ENCODE measurements around the gene MERTK. TPM values are rescaled to one million over a fixed set of nuclear protein-coding genes. Genes with fewer than 3 reads are reported as not detected.

Gene MERTK
- total and polyA plus RNA-seq, 11 donors = 1.9 to 15.2 (median 4.7) TPM

GRCh38 chr2:111990375-111990774, 92.0 kb downstream of the MERTK start:
- Histone ChIP-seq H3K4me1 (peaks cover 0 to 6% (median 0%) of the 10 kb centered on the region in 12 donors), H3K9me3 (no peaks in the 10 kb centered on the region), H3K4me3 (no peak overlapping the region), H3K36me3 (peaks cover 0 to 60% (median 35%) of the 10 kb centered on the region in 9 donors), H3K27me3 (no peaks in the 10 kb centered on the region), H3K27ac (no peak overlapping the region)
- ATAC-seq (no peak), DNase-seq (no peak)
- no peak for TF ChIP-seq POLR2A (IDR thresholded peaks at IDR 0.05)
- TF ChIP-seq, protein P1, sequence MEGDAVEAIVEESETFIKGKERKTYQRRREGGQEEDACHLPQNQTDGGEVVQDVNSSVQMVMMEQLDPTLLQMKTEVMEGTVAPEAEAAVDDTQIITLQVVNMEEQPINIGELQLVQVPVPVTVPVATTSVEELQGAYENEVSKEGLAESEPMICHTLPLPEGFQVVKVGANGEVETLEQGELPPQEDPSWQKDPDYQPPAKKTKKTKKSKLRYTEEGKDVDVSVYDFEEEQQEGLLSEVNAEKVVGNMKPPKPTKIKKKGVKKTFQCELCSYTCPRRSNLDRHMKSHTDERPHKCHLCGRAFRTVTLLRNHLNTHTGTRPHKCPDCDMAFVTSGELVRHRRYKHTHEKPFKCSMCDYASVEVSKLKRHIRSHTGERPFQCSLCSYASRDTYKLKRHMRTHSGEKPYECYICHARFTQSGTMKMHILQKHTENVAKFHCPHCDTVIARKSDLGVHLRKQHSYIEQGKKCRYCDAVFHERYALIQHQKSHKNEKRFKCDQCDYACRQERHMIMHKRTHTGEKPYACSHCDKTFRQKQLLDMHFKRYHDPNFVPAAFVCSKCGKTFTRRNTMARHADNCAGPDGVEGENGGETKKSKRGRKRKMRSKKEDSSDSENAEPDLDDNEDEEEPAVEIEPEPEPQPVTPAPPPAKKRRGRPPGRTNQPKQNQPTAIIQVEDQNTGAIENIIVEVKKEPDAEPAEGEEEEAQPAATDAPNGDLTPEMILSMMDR (IDR thresholded peaks at IDR 0.05) = no peak
- 76 to 94% (median 93%) methylated on average over 3 of the region's 3 CpGs for WGBS, 4 donors
- intact Hi-C loops (cut with DNase I) = no loop called here

GRCh38 chr2:111990856-111991255, 92.4 kb downstream of the MERTK start:
- 92 to 98% (median 95%) methylated on average over 7 of the region's 7 CpGs for WGBS, 4 donors
- H3K4me3 ChIP-seq = no peak overlapping the region
- intact Hi-C loops (cut with DNase I) = no loop called here
- H3K36me3 ChIP-seq = peaks cover 0 to 60% (median 34%) of the 10 kb centered on the region in 9 donors
- ATAC-seq (no peak), DNase-seq (no peak)
- no peak overlapping the region for H3K27ac ChIP-seq
- TF ChIP-seq, protein P1 (IDR thresholded peaks at IDR 0.05) = no peak
- TF ChIP-seq POLR2A (IDR thresholded peaks at IDR 0.05) = no peak
- no peaks in the 10 kb centered on the region for H3K9me3 ChIP-seq
- no peaks in the 10 kb centered on the region for H3K27me3 ChIP-seq
- H3K4me1 ChIP-seq = peaks cover 0 to 6% (median 0%) of the 10 kb centered on the region in 12 donors

- peaks cover 0 to 6% (median 0%) of the 10 kb centered on the region in 12 donors for H3K4me1 ChIP-seq
- no peak overlapping the region for H3K27ac ChIP-seq
- H3K36me3 ChIP-seq = peaks cover 0 to 66% (median 55%) of the 10 kb centered on the region in 9 donors
- H3K27me3 ChIP-seq = no peaks in the 10 kb centered on the region
- H3K4me3 ChIP-seq = no peak overlapping the region
- peak in 1 of 4 donors; percentile 7 for ATAC-seq
- peak in 2 of 5 donors; percentile 10 to 33 for DNase-seq
- H3K9me3 ChIP-seq = no peaks in the 10 kb centered on the region
- intact Hi-C loops (cut with DNase I) = no loop called here
- no peak for TF ChIP-seq POLR2A (IDR thresholded peaks at IDR 0.05)
- TF ChIP-seq, protein P1 (IDR thresholded peaks at IDR 0.05) = no peak
- WGBS, 4 donors = 82 to 94% (median 89%) methylated on average over 8 of the region's 8 CpGs
These were observed 95.6 kb downstream of the MERTK start for GRCh38 chr2:111994042-111994441.

DNA sequence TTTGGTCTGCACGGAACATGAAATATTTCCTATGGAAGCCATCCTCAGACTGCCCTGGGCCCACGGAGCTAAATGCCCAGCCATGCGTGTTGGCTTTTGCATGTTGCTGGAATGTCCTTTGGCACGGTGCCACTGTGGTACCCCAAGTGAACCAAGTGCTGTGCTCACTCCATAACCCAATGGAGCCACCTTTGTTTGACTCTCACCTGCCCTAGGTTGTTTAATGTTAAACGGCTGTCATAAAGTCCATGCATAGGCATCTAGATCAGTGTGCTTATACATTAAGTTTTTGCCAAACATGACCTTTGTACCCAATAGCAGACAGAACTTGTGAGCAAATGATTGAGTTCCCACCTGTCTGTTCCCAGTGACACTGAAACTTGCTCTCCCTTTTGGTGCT, 96.7 kb downstream of the MERTK start:
- Histone ChIP-seq H3K4me1 (peaks cover 0 to 6% (median 0%) of the 10 kb centered on the region in 12 donors), H3K36me3 (peaks cover 0 to 67% (median 53%) of the 10 kb centered on the region in 9 donors), H3K27ac (no peak overlapping the region), H3K27me3 (no peaks in the 10 kb centered on the region), H3K9me3 (no peaks in the 10 kb centered on the region), H3K4me3 (no peak overlapping the region)
- WGBS, 4 donors = 91 to 95% (median 93%) methylated on average over 5 of the region's 5 CpGs
- no peak for TF ChIP-seq POLR2A (IDR thresholded peaks at IDR 0.05)
- TF ChIP-seq, protein P1 (IDR thresholded peaks at IDR 0.05) = no peak
- intact Hi-C loops (cut with DNase I) = no loop called here
- DNase-seq (no peak), ATAC-seq (no peak)
